Kidney tubule cell (primary cell): ENCODE results near the gene GLRA1.

Experiments
- DNase-seq: peaks from one replicate; pipeline ENCODE4 v3.0.0-alpha.2; 2018; ENCODE audit warnings: low spot score

GLRA1 gene

DNA sequence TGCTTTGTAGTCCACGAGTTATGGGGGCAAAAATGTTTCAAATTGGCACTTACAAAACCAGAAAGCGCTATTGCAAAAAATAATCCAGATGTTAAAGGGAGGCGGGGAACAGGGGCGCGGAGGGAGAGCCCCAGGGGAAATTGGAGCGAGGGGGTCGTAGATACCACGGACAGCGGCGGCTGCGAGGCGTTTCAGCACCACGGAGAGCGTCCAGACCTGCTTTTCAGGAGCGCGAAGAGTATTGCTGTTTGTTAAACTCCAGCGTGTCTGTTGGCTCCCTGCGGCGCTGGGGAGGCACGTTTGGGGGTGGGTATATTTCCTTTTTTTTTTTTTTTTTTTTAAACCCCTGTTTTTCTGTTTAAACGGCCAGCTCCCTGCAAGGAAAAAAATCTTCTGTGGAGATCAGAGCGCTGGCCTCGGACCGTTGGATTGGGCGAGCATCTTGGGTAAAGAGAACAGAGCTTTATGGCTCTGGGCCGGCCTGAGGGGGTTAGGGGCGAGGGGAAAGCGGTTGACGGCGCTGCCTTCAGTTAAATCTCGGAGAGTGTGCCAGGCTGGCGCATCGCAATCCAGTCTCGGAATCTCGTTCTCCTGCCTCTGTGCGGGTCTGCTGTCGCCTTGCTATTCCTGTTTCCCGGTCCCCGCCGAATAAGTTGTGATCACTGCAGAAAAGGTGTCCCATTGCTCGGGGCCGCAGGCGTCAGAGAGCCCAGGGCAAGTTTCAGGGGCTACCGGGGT, at the start of gene GLRA1:
TSS of gene GLRA1 (minus strand) at position 288 of the 738 bp plus-strand sequence. CDS start 302 bp downstream, outside the sequence.
- peak; percentile 44 for DNase-seq

DNA sequence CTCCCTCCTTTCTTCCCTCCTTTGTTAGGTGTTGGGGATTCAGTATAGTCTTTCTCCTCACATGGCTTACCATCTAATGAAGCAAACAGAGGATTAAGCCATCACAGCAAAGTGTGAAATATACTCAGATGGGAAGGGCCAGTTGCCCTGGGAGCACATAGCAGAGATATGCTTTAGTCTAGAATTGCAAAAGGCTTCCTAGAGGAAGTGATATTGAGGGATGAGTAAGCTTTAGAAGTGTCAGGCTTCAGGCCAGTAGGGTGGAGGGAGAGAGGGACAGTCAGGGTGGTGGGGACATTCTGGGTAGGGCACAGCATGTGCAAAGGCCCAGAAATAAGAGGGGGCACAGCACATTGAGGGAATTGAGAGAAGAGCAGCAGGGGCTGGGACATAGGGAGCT, 46.2 kb upstream of the GLRA1 start:
- peak; percentile 4 for DNase-seq

DNA sequence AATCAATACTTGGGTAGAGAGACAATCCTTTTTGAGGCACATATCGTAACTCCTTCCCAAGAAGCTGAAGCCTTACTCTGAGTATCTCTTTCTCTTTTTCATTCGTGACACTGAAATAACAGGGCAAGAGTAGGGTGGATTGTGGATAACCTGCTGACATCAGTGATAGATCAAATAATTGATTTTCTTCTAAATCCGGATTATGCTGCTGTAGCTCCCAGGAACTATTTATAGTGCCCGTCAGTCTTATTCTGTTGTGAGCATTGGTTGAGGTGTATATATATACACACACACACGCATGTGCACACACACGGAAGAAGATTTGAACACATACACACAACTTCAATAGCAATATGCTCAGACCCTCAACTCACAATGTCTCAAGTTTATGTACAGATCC, 43.2 kb upstream of the GLRA1 start:
- DNase-seq = no peak

DNA sequence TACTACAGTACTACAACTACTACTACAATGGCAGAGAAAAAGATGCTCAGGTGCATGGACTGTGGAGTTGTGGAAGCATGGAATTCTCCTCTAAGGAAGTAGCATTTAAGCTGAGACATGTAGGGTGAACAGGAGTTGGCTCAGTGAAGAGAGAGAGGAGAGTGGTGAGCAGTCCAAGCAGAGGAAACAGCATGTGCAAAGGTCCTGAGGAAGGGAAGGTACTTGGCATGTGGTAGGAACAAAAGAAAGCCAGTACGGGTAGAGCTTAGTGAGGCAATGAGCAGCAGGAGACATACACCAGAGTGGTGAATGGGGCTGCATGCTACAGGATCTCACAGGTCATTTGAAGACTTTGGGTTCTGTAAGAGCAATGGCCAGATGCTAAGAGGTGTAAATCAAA, 41.4 kb upstream of the GLRA1 start:
- no peak for DNase-seq

DNA sequence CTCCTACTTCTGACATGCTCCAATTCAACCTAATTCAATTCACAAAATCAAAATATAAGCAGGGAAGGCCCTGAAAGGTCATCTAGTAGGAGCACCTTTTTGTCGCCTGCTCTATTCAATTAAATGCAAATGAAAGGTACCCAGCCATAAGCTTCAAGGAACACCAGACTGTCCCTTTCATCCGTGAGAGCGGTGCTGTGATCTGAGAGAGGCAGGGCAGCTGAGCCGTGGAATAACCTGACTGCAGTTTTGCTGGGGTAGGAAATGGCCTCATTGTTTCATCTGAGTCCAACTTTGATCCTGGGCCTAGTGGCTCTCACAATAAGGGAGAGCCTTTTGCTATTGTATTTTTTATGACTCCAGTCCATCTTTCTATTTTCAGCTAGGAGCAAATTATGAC, 39.8 kb upstream of the GLRA1 start:
- DNase-seq = no peak

DNA sequence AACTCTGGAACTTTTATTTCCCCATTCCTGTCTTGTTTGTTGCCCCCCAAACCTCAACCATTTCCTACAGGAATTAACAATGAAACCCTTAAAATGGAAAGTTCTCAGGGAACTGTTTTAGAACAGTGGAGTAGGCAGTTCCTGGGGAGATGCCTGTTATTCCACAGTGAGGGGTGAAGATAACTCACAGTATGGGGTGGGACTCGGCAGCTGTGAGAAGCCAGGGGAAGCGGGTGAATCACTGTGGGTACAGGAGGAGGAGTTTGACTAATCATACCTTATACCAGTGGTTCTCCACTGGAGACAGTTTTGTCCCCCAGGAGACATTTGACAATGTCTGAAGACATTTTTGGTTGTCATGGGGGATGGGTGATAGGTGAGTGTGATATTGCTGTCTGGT, 36.9 kb upstream of the GLRA1 start:
- DNase-seq = no peak

DNA sequence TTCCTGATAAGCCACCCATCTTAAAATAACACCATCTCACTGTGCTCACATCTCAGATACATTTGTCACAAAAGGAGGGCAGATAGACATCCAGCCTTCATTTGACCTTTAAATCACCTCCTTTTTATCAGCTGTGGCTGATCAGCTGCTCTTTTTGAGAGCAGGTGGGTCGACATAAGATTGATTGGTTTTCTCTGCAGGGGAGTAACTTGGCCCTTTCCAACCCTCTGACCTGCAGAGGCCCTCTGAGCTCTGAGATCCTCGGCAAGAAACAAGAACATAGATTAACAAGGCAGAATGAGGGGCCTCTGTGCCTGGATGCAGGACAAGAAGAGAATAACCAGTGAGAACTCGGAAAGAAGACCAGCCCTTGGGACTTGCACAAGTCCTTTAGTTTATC, 33.5 kb upstream of the GLRA1 start:
- DNase-seq = no peak

DNA sequence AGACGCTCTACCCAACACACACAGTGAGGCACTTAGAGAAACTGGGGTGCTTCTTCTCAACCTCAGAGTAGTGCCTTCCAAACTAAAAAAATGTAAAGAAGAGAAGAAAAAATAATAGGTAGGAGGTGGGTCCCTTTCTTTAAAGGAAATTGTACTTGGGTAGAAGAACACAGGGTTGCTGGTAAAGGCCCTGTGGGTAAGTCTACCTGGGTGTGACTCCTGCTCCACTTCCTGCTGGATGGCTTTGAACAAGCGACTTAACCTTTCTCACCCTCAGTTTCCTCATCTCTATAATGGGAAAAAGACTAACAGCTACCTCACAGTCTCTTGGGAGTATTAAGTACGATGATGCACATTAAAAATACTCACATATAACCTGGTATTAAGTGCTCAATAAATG, 32.1 kb upstream of the GLRA1 start:
- DNase-seq = no peak

DNA sequence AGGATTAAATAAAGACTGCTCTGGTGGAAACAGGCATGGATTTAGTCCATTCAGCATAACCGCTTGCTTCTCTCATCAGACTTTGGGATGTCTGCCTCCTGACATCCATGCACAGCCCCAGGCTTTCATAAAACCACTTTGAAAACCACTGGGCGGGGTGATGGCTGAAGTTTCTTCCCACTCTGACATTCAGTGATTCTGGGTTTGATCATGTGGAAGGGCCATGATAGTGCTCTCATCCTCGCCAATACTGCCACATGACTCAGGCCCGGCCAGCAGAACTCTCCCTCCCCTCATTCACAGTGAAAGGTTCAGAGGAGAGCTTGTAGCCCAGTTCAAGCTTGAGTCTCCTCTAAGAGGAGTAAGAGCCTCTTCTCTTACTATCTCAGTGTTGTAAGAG, 29.6 kb upstream of the GLRA1 start:
- no peak for DNase-seq

DNA sequence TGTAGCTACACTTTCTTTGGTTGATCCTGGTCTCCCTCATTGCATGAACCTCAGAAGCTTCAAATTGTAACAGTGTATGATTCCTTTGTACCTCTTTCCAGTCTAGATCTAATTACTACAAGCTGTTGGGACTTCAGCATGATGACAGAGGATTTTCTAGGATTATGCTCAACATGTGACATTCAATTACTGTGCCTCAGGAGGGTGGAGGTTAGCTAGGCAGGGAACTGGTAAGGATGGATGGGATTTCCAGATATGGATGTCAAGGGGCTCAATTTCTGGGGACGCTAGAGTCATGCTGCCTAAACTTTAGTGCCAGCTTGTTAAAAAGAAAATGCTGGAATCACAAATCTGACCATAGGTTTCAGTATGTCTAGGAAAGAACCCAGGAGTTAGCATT, 29.2 kb upstream of the GLRA1 start:
- DNase-seq = no peak

DNA sequence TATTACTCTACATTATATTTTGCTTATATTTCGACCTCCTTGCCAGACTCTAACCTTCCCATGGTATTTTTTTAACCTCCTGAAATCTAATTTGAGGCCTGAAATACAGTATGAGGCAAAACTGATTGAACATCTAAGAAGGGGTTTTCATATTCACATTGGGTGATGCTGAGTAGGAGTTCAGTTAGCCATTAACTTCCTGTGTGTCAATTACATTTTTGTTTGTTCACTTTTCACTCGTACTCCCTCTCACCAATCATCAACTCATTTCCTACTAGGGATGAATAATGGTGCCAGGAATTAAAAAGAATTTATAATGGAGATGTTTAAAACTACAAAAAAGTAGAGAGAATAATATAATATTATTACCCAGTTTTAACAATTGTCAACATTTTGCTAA, 27.6 kb upstream of the GLRA1 start:
- DNase-seq = peak; percentile 43

DNA sequence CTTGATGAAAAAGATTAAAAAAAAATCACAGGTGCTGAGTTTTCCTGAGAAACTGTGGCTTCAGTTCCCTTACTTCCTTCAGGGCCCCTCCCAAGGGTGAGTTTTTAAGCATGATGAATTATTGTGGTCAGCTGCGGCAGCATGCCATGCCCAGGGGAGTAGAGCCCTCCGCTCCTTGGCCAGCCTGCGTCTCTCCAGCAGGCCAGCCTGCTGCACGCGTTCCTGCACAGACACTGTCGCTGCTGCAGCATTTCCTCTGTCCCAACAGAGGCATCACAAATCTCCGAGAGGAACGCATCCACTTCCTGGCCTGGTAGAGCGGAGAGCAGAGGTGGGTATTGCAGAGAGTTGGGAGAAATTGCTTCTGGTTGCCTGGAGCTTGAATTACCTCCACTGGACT, 26.1 kb upstream of the GLRA1 start:
- peak; percentile 60 for DNase-seq

DNA sequence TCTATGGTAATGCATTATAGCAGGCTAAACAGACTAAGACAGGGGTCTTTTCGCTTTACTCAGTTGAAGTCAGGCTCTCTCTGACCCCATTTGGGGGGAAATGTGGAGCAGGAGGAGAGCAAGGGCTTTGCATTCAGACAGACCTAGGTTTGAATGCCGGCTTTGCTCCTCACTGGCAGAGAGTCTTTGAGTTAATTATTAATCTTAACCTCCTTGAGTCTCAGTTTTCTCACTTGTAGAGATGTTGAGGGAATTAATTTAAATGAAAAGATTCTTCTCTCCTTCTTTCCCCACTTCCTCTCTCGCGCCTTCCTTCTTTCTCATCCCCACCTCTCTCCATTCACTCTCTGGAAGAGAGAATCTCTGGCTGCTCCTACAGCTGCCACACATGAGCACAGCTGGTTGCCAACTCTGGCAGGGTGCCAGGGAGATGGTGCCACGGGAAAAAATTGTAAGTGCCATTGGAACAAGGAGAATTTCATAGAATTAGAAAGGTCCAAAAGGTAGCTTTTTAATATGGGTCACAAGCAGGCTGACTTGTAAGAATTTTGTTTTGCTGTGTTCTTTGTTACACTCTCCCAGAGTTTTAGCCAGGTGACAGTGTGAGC, 25.2 kb upstream of the GLRA1 start:
- peak; percentile 43 for DNase-seq

DNA sequence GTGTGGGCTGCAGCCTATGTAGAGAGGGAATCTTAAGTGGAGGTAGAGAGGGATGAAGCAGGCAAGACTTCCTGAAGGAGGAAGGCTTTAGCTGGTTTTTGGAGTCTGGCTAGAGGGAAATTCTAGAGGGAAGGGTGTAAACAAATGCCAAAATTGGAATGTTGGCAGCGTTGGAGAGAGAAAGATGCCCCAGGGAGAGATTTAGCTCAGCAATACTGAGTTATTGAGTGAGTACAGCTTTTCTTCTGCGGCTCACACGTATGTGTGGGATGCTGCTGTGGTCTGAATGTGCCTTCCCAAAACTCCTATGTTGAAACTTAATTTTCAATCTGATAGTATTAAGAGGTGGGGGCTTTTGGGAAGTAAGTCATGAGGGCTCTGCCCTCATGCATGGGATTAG, 24.5 kb upstream of the GLRA1 start:
- no peak for DNase-seq

DNA sequence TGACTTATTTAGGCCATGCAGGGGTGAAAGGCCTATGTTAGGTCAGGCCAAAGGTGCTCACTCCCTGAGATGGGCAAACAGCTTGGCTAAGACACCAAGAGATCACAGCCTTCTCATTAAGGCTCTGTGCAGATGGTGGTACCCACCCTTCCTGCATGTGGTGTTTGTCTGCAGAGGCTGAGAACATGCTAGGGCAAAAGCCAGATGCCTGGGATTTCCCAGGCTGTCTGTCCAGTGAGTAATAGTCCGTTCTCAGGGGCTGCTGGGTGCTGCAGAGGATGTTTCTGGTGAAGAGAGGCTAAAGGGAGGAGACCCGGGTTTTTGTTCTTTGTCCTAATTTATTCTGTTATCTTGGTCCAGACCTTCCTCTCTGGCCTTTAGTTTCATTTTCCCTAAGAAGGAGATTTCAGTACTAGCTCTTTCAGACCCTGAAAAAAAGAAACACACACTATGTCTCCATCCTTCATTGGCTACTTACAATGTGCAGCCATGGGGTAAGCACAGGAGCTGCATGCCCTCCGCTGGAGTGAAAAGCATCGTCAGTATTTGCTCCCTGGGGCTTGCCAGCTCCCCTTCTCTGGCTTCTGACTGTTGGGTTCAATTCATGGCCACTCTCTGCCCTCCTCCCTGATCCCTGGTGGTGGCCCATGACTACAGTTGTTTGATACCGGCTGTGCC, 23.4 kb upstream of the GLRA1 start:
- peak; percentile 44 for DNase-seq

DNA sequence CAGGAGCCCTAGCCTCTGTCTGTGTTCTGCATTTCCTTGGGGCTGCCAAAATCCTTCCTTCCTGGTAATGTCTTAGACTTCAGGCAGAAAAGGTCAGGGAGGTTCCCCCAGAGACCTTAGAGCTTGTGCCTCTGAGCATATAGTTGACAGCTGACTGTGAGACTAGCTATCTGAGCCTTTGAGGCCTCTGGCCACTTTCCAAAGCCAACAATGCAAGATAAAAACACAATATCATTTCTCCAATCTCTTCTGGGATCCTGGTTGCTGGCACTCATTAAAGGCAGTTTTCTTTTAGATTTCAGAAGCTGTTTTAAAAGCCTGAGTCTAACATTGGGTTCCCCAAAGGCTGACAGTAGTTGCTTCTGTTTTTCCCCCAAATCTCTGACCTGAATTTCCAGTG, 13.2 kb upstream of the GLRA1 start:
- DNase-seq = no peak

DNA sequence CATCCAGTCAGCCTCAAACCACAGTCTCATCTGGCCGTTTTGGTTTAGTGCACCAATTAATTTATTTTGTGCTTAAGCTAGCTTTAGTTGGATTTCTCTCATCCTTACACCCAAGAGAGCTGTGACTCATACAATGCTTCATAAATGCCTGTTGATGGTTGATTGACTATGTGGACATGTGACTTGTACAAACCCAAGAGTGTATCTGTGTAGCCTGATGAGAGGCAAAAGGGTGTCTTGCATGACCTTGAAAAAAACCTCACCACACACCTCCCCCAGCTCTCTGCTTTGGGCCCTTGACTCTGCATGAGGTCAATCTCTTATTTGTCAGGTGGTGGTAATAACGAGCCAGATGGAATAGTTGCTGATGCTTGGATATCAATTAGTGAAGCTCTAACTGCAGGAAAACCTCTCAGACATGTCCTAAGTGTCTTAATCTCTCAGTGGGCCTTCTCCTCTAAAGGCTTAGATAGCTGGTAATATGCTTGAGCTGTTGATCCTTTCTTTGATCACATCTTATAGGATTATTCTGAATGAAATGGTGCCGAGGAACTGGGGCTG, 10.6 kb upstream of the GLRA1 start:
- DNase-seq = peak; percentile 49

DNA sequence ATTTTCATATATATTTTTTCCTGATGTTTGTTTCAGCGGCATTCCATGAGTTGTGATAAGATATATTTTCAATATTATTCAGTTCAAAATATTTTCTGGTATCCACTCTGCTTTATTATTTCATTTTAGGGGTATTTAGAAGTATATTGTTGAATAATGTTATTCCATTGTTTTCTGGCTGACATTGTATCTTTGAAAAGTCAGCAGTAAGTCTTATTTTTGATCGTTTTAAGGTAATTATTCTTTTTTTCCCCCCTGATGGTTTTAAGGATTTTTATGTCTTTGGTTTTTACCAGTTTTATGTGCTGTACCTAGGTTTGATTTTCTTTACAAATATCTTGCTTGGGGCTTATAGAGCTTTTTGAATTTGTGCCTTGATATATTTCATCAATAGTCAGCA, 6.6 kb upstream of the GLRA1 start:
- no peak for DNase-seq

DNA sequence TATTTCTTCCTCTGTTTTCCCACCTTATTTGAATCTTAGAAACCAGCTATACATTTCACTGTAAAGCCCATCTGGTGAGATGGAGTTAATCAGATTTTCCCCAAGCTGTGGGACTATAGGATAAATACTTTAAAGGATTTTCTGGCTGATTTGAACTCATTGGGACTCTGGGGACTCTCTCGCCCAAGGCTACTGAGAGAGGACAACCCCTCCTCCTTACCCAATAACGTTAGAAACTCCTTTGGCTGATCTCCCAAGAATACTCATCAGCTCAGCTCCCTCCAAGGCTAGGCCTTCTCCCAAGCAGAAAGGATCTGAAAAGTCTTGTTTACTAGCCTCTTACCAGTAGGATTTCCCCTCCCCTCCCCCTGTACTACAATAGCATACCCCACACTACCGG, 1.5 kb upstream of the GLRA1 start:
- DNase-seq = no peak

DNA sequence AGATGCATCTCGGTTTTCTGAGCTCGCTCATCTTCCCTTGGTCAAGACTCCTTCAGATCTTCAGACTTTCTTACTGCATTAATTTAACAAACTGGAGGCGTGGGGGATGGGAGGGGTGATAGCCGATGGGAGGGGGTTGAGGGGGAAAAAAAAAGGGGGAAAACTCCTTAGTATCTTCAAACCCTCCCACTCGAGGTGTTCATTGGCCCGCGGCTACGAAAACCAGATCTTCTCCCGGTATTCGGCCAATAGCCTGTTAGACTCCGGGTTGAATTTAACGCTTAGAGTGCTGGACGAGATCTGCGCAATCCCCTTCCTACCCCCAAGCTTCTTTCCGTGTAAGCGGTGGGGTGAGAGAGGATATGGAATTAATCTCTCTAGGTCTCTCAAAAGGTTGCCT, 689 bp upstream of the GLRA1 start:
- DNase-seq = no peak

DNA sequence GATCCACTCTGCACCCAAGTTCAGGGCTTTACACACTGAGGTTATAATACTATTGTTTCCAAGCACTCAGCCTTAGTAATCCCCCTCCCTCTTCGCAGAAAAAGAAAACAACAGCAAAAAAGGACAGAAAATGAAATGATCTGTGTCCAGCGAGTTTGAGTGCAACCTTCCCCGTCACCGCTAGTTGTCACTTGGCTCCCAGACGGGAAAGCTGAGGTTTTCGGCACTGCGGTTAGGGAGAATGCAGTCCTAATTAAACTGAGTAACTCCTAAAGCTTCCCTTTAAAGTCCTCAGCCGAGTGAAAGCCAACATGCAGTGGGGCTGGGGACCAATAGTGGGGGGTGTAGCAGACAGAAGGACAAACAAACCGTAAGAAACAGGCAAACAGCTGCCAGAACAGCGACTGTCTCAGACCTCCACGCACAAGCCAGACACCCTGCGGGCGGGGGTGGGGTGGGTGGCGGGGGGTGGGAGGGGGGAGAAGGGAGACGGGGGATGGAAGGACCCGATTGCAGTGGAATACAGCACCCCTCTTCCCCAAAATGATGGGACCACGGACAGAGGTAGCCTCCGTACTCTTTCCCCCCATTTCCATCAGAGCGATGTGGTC, 680 bp downstream of the GLRA1 start:
- peak; percentile 32 for DNase-seq

DNA sequence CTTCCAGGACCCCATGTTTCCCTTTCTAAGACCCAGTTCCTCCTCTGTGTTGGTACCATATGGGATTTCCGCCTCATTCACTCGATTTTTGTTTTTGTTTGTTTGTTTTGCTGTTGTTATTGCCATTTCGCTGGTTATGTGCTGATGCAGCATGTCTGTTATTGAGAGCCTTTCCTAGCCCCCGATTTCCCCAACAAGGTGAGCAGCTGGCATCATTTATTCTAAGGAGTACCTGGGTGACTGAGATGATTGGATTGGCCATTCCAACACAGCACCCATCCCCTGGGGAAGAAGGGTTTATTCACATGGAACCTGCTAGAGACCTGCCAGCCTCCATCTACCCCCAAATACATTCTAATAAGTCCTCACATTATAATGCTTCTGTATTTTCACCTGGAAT, 2.7 kb downstream of the GLRA1 start:
- no peak for DNase-seq

DNA sequence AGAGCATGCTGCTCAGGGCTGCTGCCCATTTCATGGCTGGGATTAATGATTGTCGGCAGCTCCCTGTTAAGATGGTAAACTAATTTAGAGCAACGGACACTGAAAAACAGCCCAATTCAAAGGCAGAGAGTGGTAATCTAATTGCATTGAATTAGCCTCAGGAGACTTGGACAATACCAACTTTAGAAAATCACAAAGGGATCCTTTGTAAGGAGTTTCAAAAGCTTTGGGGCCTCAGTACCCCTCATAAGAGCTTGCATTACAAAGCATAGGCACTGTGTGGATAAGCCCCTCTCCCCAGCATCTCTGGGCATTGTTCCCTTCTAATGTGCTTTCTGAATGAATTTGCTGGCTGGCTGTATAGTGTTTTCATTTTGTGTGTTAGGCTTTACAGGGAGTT, 6.7 kb downstream of the GLRA1 start:
- no peak for DNase-seq
